GOT3 (cell line): ENCODE results near the gene TINCR.
"Not testable (repeated sequence)": the region's sequence is repeated elsewhere in the genome, so short reads cannot be mapped to it uniquely, and the experiment has no call there.

Source experiments
- DNase-seq: peaks from one replicate; lab custom pipeline; 2025; ENCODE audit warnings: mixed read lengths; lab: John Stamatoyannopoulos, UW

TINCR gene

GRCh38 chr19:5558101-5558621 is 9.6 kb downstream of the TINCR start:
- DNase-seq = no peak

- no peak for DNase-seq
These were observed 10.1 kb downstream of the TINCR start for GRCh38 chr19:5557691-5558090.

- DNase-seq = no peak
These were observed 12.9 kb downstream of the TINCR start for GRCh38 chr19:5554828-5555227.

GRCh38 chr19:5553892-5554291 is 13.9 kb downstream of the TINCR start:
- DNase-seq = no peak

GRCh38 chr19:5547881-5548280 is 19.9 kb downstream of the TINCR start:
- no peak for DNase-seq

- no peak for DNase-seq
These were observed 21.8 kb downstream of the TINCR start for GRCh38 chr19:5545984-5546383.

- DNase-seq = no peak
These were observed 22.7 kb downstream of the TINCR start for GRCh38 chr19:5545051-5545450.

- no peak for DNase-seq
These were observed 25.1 kb downstream of the TINCR start for GRCh38 chr19:5542665-5543064.

GRCh38 chr19:5541456-5541855 is 26.3 kb downstream of the TINCR start:
- DNase-seq = no peak

GRCh38 chr19:5540208-5540607 is 27.5 kb downstream of the TINCR start:
- DNase-seq = no peak

GRCh38 chr19:5537870-5538269 is 29.9 kb downstream of the TINCR start:
- DNase-seq = no peak

- not testable (repeated sequence) for DNase-seq
These were observed 30.7 kb downstream of the TINCR start for GRCh38 chr19:5536982-5537579.

- no peak for DNase-seq
These were observed 31.3 kb downstream of the TINCR start for GRCh38 chr19:5536337-5536894.

- no peak for DNase-seq
These were observed 32.8 kb downstream of the TINCR start for GRCh38 chr19:5534787-5535586.

- no peak for DNase-seq
These were observed 34.5 kb downstream of the TINCR start for GRCh38 chr19:5533257-5533656.

- no peak for DNase-seq
These were observed 37.1 kb downstream of the TINCR start for GRCh38 chr19:5530701-5531100.

- DNase-seq = no peak
These were observed 41.1 kb downstream of the TINCR start for GRCh38 chr19:5526691-5527090.

GRCh38 chr19:5524081-5524480 is 43.7 kb downstream of the TINCR start:
- no peak for DNase-seq

GRCh38 chr19:5522106-5522505 is 45.6 kb downstream of the TINCR start:
- DNase-seq = no peak

GRCh38 chr19:5520501-5520900 is 47.3 kb downstream of the TINCR start:
- DNase-seq = no peak

GRCh38 chr19:5519076-5519475 is 48.7 kb downstream of the TINCR start:
- DNase-seq = no peak

- no peak for DNase-seq
These were observed 52.0 kb downstream of the TINCR start for GRCh38 chr19:5515737-5516136.

- DNase-seq = no peak
These were observed 53.8 kb downstream of the TINCR start for GRCh38 chr19:5514001-5514400.
